HUDEP-2 (cell line): ENCODE results near the gene KDM3B.
"Not testable (repeated sequence)": the region's sequence is repeated elsewhere in the genome, so short reads cannot be mapped to it uniquely, and the experiment has no call there.

Source experiments
- DNase-seq, 76 experiments: peaks; one replicate each; lab custom pipeline; 2025; ENCODE audit not compliant: unreplicated experiment in 76 of 76; lab: John Stamatoyannopoulos, UW

Gene KDM3B

GRCh38 chr5:138465261-138466124 is 113.0 kb downstream of the KDM3B start, which contains the start of gene EGR1:
Gene EGR1 (plus strand): TSS chr5:138465479. CDS start chr5:138465762, 283 bp downstream.
- DNase-seq = peak in 73 of 76 experiments; percentile 37 to 97 (median 84)

- DNase-seq = peak in 4 of 76 experiments; percentile 25 to 52 (median 36)
Observed at GRCh38 chr5:138466125-138466899, 113.8 kb downstream of the KDM3B start.

- peak in 3 of 76 experiments; percentile 36 to 52 (median 37) for DNase-seq
Observed at GRCh38 chr5:138466900-138467710, 114.6 kb downstream of the KDM3B start.

GRCh38 chr5:138467711-138468132 is 115.2 kb downstream of the KDM3B start:
- DNase-seq = no peak

- no peak for DNase-seq
Observed at GRCh38 chr5:138468133-138468965, 115.9 kb downstream of the KDM3B start.

- no peak for DNase-seq
Observed at GRCh38 chr5:138468966-138469539, 116.6 kb downstream of the KDM3B start.

- DNase-seq = peak in 1 of 76 experiments; percentile 22
Observed at GRCh38 chr5:138469540-138470321, 117.2 kb downstream of the KDM3B start.

GRCh38 chr5:138470322-138471051 is 118.0 kb downstream of the KDM3B start:
- DNase-seq = no peak

- no peak for DNase-seq
Observed at GRCh38 chr5:138471052-138471361, 118.5 kb downstream of the KDM3B start.

GRCh38 chr5:138472353-138472752 is 119.9 kb downstream of the KDM3B start:
- no peak for DNase-seq

GRCh38 chr5:138473151-138473550 is 120.7 kb downstream of the KDM3B start:
- DNase-seq = not testable (repeated sequence)

- no peak for DNase-seq
Observed at GRCh38 chr5:138476918-138477317, 124.4 kb downstream of the KDM3B start.

- no peak for DNase-seq
Observed at GRCh38 chr5:138482638-138483037, 130.2 kb downstream of the KDM3B start.
